ENCODE measurements around the gene HCN2.

DNA sequence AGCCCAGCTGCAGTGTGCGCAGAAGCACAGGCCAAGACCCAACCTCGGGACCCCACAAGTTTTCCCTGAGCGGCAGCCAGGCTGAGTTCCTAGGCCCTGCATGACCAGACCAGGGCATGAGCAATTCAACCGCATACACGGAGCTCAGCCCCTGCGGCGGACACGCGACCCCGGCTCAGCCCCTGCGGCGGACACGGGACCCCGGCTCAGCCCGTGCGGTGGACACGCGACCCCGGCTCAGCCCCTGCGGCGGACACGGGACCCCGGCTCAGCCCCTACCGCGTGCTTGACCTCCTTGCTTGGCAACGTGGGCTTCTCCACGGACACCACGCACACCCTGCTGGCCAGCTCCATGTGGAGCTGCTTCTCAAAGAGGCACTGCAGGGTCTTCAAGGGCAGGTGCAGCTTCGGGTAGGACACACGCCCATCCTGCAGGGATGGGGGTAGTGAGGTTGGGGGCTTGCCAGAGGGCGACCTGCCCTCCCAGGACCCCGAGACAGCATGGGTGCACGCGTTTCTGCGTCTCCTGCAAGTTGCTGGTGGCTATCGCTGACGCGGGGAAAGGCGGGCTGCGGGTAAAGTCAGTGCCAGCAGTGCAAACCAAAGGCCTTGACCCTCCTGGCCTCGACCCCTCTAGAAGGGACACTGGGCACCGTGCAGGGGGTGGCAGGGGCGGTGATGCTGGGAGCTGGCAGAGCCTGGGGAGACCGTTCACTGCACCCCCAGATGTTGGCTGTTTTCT, 33.7 kb downstream of the HCN2 start:
- TF ChIP-seq POLR2AphosphoS5 (IDR thresholded peaks at IDR 0.05): no peak
- TF ChIP-seq, protein P1, sequence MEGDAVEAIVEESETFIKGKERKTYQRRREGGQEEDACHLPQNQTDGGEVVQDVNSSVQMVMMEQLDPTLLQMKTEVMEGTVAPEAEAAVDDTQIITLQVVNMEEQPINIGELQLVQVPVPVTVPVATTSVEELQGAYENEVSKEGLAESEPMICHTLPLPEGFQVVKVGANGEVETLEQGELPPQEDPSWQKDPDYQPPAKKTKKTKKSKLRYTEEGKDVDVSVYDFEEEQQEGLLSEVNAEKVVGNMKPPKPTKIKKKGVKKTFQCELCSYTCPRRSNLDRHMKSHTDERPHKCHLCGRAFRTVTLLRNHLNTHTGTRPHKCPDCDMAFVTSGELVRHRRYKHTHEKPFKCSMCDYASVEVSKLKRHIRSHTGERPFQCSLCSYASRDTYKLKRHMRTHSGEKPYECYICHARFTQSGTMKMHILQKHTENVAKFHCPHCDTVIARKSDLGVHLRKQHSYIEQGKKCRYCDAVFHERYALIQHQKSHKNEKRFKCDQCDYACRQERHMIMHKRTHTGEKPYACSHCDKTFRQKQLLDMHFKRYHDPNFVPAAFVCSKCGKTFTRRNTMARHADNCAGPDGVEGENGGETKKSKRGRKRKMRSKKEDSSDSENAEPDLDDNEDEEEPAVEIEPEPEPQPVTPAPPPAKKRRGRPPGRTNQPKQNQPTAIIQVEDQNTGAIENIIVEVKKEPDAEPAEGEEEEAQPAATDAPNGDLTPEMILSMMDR (IDR thresholded peaks at IDR 0.05): no peak
- no peak for TF ChIP-seq EP300 (IDR thresholded peaks at IDR 0.05; ENCODE audit: low read depth)
- no peak for TF ChIP-seq POLR2A (IDR thresholded peaks at IDR 0.05)

Data from transverse colon (tissue), 4 donors.